Gastroesophageal sphincter (tissue), 4 donors: ENCODE data around the gene GMPR. TPM values are rescaled to one million over a fixed set of nuclear protein-coding genes. Genes with fewer than 3 reads are reported as not detected.
A peak's percentile ranks its signal among the peaks of the same experiment; 100 is the strongest.

Experiments used
- ATAC-seq: fragments of 150-250 bp; one replicate; pipeline ENCODE4 v1.9.1; 2016; ENCODE audit warnings: mild to moderate bottlenecking, moderate library complexity
- H3K27ac ChIP-seq, 4 donors: fragments of 200-600 bp; sonication (generic) in 3 of 4; 1 replicate in 3 of 4; 2 replicates in 1 of 4; pipeline ENCODE4 v1.5.1; 2016 to 2019
- H3K27me3 ChIP-seq: fragments of 200-600 bp; sonication (generic); one replicate; pipeline ENCODE4 v1.5.1; 2019
- H3K36me3 ChIP-seq, 2 donors: fragments of 200-600 bp; sonication (generic); one replicate each; pipeline ENCODE4 v1.5.1; 2019; ENCODE audit warnings: control low read depth in 1 of 2
- H3K4me1 ChIP-seq, 3 donors: fragments of 200-600 bp; sonication (generic); 1 replicate in 2 of 3; 2 replicates in 1 of 3; pipeline ENCODE4 v1.5.1; 2016 to 2019; ENCODE audit warnings: control low read depth in 2 of 3
- H3K4me3 ChIP-seq, 2 donors: fragments of 200-600 bp; sonication (generic); one replicate each; pipeline ENCODE4 v1.5.1; 2019; ENCODE audit warnings: mild to moderate bottlenecking in 1 of 2, moderate library complexity in 1 of 2
- H3K9me3 ChIP-seq, 3 donors: fragments of 200-600 bp; sonication (generic); one replicate each; pipeline ENCODE4 v1.5.1; 2017 to 2019; ENCODE audit warnings: control low read depth in 2 of 3
- CTCF ChIP-seq, 4 experiments: fragments of 200-600 bp in 2 of 4; fragments of 450-650 bp in 2 of 4; sonication (generic) in 1 of 4; IDR thresholded peaks; one replicate each; pipeline ENCODE4 v1.5.1; 2017 to 2019; ENCODE audit warnings: antibody characterized with exemption in 4 of 4, mild to moderate bottlenecking in 2 of 4, moderate library complexity in 2 of 4
- EP300 ChIP-seq: sonication (generic); formaldehyde crosslinking; IDR thresholded peaks from one replicate; pipeline ENCODE4 v1.6.1; 2017; ENCODE audit warnings: antibody characterized with exemption, mild to moderate bottlenecking
- POLR2A ChIP-seq, 2 donors: fragments of 450-650 bp; IDR thresholded peaks; one replicate each; pipeline ENCODE4 v1.6.1; 2017; ENCODE audit warnings: antibody characterized with exemption in 2 of 2, mild to moderate bottlenecking in 2 of 2, moderate library complexity in 1 of 2
- POLR2AphosphoS5 ChIP-seq: sonication (generic); formaldehyde crosslinking; IDR thresholded peaks from one replicate; pipeline ENCODE4 v1.6.1; 2017; ENCODE audit warnings: antibody characterized with exemption
- WGBS, 2 donors: methylation state at CpG; one replicate each; pipeline ENCODE4 v1.1.5; 2018; ENCODE audit warnings: low coverage in 1 of 2; 5-methylcytosine and 5-hydroxymethylcytosine counted together
- total RNA-seq, 4 donors: library from RNA; depleted of rRNA; stranded (reverse); fragments of >200 nt; gene quantifications; one replicate each; pipeline ENCODE4 v1.1.0, GENCODE V29; 2016

The GMPR gene
- total RNA-seq, 4 donors from 2014 or later: 18.2 to 71.5 (median 45.6) TPM

GRCh38 chr6:16311763-16312162, 73.4 kb downstream of the GMPR start:
- TF ChIP-seq POLR2A (IDR thresholded peaks at IDR 0.05) (no peak), EP300 (no peak), POLR2AphosphoS5 (no peak), CTCF (IDR thresholded peaks at IDR 0.05) (no peak)
- no peaks in the 10 kb centered on the region for H3K27me3 ChIP-seq
- H3K27ac ChIP-seq: no peak overlapping the region
- H3K36me3 ChIP-seq: peaks cover 0 to 9% of the 10 kb centered on the region in 2 donors
- peaks cover 0 to 2% (median 0%) of the 10 kb centered on the region in 3 donors for H3K4me1 ChIP-seq
- H3K4me3 ChIP-seq: no peak overlapping the region
- no peak for ATAC-seq
- WGBS, 2 donors: 93 to 100% methylated on average over 4 to 6 of the region's 6 CpGs
- H3K9me3 ChIP-seq: no peaks in the 10 kb centered on the region

- Histone ChIP-seq H3K27ac (no peak overlapping the region), H3K4me3 (no peak overlapping the region), H3K36me3 (peaks cover 0 to 7% of the 10 kb centered on the region in 2 donors), H3K4me1 (peaks cover 0 to 21% (median 8%) of the 10 kb centered on the region in 3 donors), H3K27me3 (no peaks in the 10 kb centered on the region), H3K9me3 (no peaks in the 10 kb centered on the region)
- no peak for ATAC-seq
- 78 to 93% methylated on average over 9 of the region's 9 CpGs for WGBS, 2 donors
- TF ChIP-seq CTCF (IDR thresholded peaks at IDR 0.05) (no peak), POLR2A (IDR thresholded peaks at IDR 0.05) (no peak), EP300 (no peak), POLR2AphosphoS5 (no peak)
Observed at GRCh38 chr6:16313732-16314131, 75.3 kb downstream of the GMPR start.

- Histone ChIP-seq H3K4me1 (peaks cover 0 to 27% (median 8%) of the 10 kb centered on the region in 3 donors), H3K4me3 (no peak overlapping the region), H3K27me3 (no peaks in the 10 kb centered on the region), H3K9me3 (no peaks in the 10 kb centered on the region), H3K36me3 (peaks cover 0 to 4% of the 10 kb centered on the region in 2 donors), H3K27ac (no peak overlapping the region)
- TF ChIP-seq CTCF (IDR thresholded peaks at IDR 0.05) (no peak), POLR2A (IDR thresholded peaks at IDR 0.05) (no peak), POLR2AphosphoS5 (no peak), EP300 (no peak)
- 86% methylated on average over 3 to 4 of the region's 4 CpGs for WGBS, 2 donors
- ATAC-seq: no peak
Observed at GRCh38 chr6:16314296-16314695, 75.9 kb downstream of the GMPR start.

- H3K27me3 ChIP-seq: no peaks in the 10 kb centered on the region
- no peaks in the 10 kb centered on the region for H3K9me3 ChIP-seq
- H3K27ac ChIP-seq: no peak overlapping the region
- no peak for ATAC-seq
- H3K4me3 ChIP-seq: no peak overlapping the region
- no peak for TF ChIP-seq EP300
- TF ChIP-seq CTCF (IDR thresholded peaks at IDR 0.05): peak; percentile 34 to 67 (median 56)
- WGBS, 2 donors: 51 to 71% methylated on average over 7 of the region's 7 CpGs
- no peaks in the 10 kb centered on the region for H3K36me3 ChIP-seq
- H3K4me1 ChIP-seq: peaks cover 3 to 52% (median 28%) of the 10 kb centered on the region in 3 donors
Observed at GRCh38 chr6:16316741-16317251, 78.4 kb downstream of the GMPR start.

- H3K4me1 ChIP-seq: peaks cover 3 to 70% (median 38%) of the 10 kb centered on the region in 3 donors
- H3K9me3 ChIP-seq: no peaks in the 10 kb centered on the region
- H3K27ac ChIP-seq: peak overlapping the region; percentile 18 to 87 (median 80)
- no peaks in the 10 kb centered on the region for H3K36me3 ChIP-seq
- ATAC-seq: peak; percentile 14
- H3K4me3 ChIP-seq: no peak overlapping the region
- no peaks in the 10 kb centered on the region for H3K27me3 ChIP-seq
- 34 to 46% methylated on average over 5 to 6 of the region's 6 CpGs for WGBS, 2 donors
- no peak for TF ChIP-seq POLR2A (IDR thresholded peaks at IDR 0.05)
- TF ChIP-seq CTCF (IDR thresholded peaks at IDR 0.05): no peak
- no peak for TF ChIP-seq EP300
- peak; percentile 59 for TF ChIP-seq POLR2AphosphoS5
Observed at GRCh38 chr6:16318538-16318937, 80.2 kb downstream of the GMPR start.
